ENCODE results near the gene SCAMP4. TPM values are rescaled to one million over a fixed set of nuclear protein-coding genes. Genes with fewer than 3 reads are reported as not detected.

The SCAMP4 gene
- polyA plus RNA-seq, 2 of the 4 experiments (the other 2 are of a cell fraction): 7.6 to 63.0 TPM

GRCh38 chr19:1917926-1918325 is 12.7 kb downstream of the SCAMP4 start:
- POLR2A ChIA-PET: no interaction called here
- no peak for ATAC-seq
- DNase-seq (ENCODE audit: low read depth in 1 of 2, low spot score in 1 of 2): no peak

DNA sequence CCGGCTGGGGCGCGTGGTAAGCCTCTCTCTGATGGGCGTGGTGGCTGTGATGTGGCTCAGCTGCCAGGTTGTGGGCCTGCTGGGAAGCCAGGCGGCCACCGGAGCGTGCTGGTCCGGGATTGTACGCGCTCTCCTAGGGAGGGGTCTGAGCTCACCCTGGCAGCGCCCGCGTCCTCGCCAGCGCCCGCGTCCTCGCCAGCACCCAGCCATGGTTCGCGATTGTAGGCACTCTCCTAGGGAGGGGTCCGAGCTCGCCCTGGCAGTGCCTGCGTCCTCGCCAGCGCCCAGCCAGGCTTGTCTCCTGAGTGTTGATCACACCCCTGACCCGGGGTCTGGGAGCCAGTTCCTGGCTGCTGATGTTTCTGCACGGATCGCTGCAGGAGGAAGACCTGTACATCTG is 13.8 kb downstream of the SCAMP4 start:
- no peak for TF ChIP-seq CHD2 (IDR thresholded peaks at IDR 0.05; ENCODE audit: low read length, partially characterized antibody)
- TF ChIP-seq JUN (IDR thresholded peaks at IDR 0.05): no peak
- no peak for TF ChIP-seq POLR2A (IDR thresholded peaks at IDR 0.05; ENCODE audit: low read length)
- TF ChIP-seq TP53 (CRISPR knock-in tag; IDR thresholded peaks at IDR 0.05): no peak
- no peak for TF ChIP-seq EP300 (IDR thresholded peaks at IDR 0.05)
- no peak for TF ChIP-seq BCL3 (IDR thresholded peaks at IDR 0.05)
- no peak for TF ChIP-seq CBX2 (IDR thresholded peaks at IDR 0.05; ENCODE audit: borderline replicate concordance, low read depth)
- no peak for TF ChIP-seq ZFP36 (IDR thresholded peaks at IDR 0.05; ENCODE audit: borderline replicate concordance, partially characterized antibody)
- TF ChIP-seq, protein P1, sequence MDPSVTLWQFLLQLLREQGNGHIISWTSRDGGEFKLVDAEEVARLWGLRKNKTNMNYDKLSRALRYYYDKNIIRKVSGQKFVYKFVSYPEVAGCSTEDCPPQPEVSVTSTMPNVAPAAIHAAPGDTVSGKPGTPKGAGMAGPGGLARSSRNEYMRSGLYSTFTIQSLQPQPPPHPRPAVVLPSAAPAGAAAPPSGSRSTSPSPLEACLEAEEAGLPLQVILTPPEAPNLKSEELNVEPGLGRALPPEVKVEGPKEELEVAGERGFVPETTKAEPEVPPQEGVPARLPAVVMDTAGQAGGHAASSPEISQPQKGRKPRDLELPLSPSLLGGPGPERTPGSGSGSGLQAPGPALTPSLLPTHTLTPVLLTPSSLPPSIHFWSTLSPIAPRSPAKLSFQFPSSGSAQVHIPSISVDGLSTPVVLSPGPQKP (IDR thresholded peaks at IDR 0.05; ENCODE audit: low read depth, low read length): no peak
- TF ChIP-seq E2F6 (IDR thresholded peaks at IDR 0.05; ENCODE audit: borderline replicate concordance, low read depth): no peak
- TF ChIP-seq HMGXB4 (CRISPR knock-in tag; IDR thresholded peaks at IDR 0.05; ENCODE audit: borderline replicate concordance): no peak
- no peak for TF ChIP-seq RARB (CRISPR knock-in tag; IDR thresholded peaks at IDR 0.05)
- TF ChIP-seq CBX8 (IDR thresholded peaks at IDR 0.05): no peak
- FAIRE-seq (no peak), DNase-seq (ENCODE audit: low read depth in 1 of 2, low spot score in 1 of 2) (no peak), ATAC-seq (no peak)
- no peak overlapping the region for H3K4me3 ChIP-seq
- 92% methylated on average over 21 of the region's 28 CpGs for WGBS (ENCODE audit: missing lambda C conversion rate)
- ChIA-PET CTCF (interaction anchor here (3.7 kb wide), 1 partner anchor 10 kb away, joined by 21 read pairs; no protein-coding TSS in a partner anchor), POLR2A (no interaction called here)
- no peaks in the 10 kb centered on the region for H3K9me3 ChIP-seq
- H3K4me2 ChIP-seq: no peak overlapping the region
- no peaks in the 10 kb centered on the region for H3K4me1 ChIP-seq
- H3K27ac ChIP-seq: no peak overlapping the region

More at GRCh38 chr19:1917926-1918325, 12.7 kb downstream of the SCAMP4 start:
- Histone ChIP-seq H3K4me3 (no peak overlapping the region), H3K9me3 (no peaks in the 10 kb centered on the region), H3K4me2 (no peak overlapping the region), H3K4me1 (no peaks in the 10 kb centered on the region), H3K27ac (no peak overlapping the region)
- CTCF ChIA-PET: no interaction called here
- no peak for FAIRE-seq
- WGBS (ENCODE audit: missing lambda C conversion rate): 94% methylated on average over 19 of the region's 25 CpGs
- TF ChIP-seq RNF2 (IDR thresholded peaks at IDR 0.05; ENCODE audit: borderline replicate concordance, low read depth) (no peak), EP300 (IDR thresholded peaks at IDR 0.05) (no peak), GATA3 (IDR thresholded peaks at IDR 0.05; ENCODE audit: borderline replicate concordance) (no peak), CTCF (IDR thresholded peaks at IDR 0.05) (no peak), RAD21 (conservative IDR thresholded peaks at IDR 0.05 in 1 of 2, IDR thresholded peaks at IDR 0.05 in 1 of 2) (no peak), ZC3H11A (IDR thresholded peaks at IDR 0.05) (no peak), HOXB5 (CRISPR knock-in tag; IDR thresholded peaks at IDR 0.05) (no peak), HMGXB4 (CRISPR knock-in tag; IDR thresholded peaks at IDR 0.05; ENCODE audit: borderline replicate concordance) (no peak), HDAC2 (IDR thresholded peaks at IDR 0.05) (no peak), HEYL (CRISPR knock-in tag; IDR thresholded peaks at IDR 0.05) (no peak), CBX8 (IDR thresholded peaks at IDR 0.05) (no peak), MAZ (IDR thresholded peaks at IDR 0.05; ENCODE audit: borderline replicate concordance, low read depth, low read length) (no peak), EHMT2 (IDR thresholded peaks at IDR 0.05; ENCODE audit: low read depth) (no peak), JUN (IDR thresholded peaks at IDR 0.05) (no peak)
- TF ChIP-seq, protein P2, sequence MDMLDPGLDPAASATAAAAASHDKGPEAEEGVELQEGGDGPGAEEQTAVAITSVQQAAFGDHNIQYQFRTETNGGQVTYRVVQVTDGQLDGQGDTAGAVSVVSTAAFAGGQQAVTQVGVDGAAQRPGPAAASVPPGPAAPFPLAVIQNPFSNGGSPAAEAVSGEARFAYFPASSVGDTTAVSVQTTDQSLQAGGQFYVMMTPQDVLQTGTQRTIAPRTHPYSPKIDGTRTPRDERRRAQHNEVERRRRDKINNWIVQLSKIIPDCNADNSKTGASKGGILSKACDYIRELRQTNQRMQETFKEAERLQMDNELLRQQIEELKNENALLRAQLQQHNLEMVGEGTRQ (IDR thresholded peaks at IDR 0.05): no peak

Measured in A549 (cell line).